Measurements from ENCODE around the gene SDK2. TPM values are rescaled to one million over a fixed set of nuclear protein-coding genes. Genes with fewer than 3 reads are reported as not detected.

Gene SDK2
- polyA plus RNA-seq, 1 of the 3 experiments (the other 2 are of a cell fraction): 0.02 TPM

DNA sequence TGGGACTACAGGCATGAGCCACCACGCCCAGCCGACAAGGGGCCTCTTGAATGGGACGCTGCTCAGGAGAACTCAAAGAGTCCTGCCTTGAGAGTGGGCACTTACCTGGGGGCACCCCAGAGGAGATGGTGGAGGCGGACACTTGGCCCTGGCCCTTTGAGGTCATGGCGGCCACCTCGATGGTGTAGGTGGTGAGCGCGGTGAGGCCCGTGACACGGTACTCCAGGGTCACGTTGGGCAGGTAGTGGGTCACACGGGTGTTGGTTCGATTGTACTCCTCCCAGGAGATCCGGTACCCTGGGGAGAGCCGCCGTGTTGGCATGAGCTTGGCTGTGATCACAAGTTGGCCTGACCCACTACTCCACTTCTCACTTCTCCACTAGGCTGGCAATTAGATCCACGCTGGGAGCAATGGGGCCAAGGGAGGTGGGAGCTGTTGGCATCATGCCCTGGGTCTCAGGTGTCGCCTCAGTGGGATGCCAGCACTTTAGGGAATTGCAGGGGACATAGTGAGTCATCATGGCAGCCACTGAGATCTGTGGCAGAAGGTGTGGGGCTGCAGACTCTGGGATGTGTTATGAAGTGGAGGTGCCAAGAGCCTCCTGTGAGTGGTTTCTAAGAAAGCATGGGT lies 243.2 kb downstream of the SDK2 start:
- Histone ChIP-seq H3K4me3 (ENCODE audit: low read depth in 2 of 2, low read length in 1 of 2) (no peak overlapping the region), H4K20me1 (ENCODE audit: insufficient read depth) (no peaks in the 10 kb centered on the region), H3K9me3 (no peaks in the 10 kb centered on the region), H3K36me3 (replicated peaks in 1 of 2; ENCODE audit: control insufficient read depth in 1 of 2, insufficient read depth in 2 of 2, low read length in 1 of 2) (no peaks in the 10 kb centered on the region), H3K4me1 (ENCODE audit: control insufficient read depth in 1 of 2, insufficient read depth in 2 of 2, low read depth in 1 of 2, low read length in 1 of 2) (no peaks in the 10 kb centered on the region; a peak in 1 of 4 replicates), H2AFZ (ENCODE audit: low read depth) (no peak overlapping the region), H3F3A (replicated peaks; ENCODE audit: insufficient read depth) (no peaks in the 10 kb centered on the region), H3K9me2 (no peaks in the 10 kb centered on the region), H3K9ac (no peak overlapping the region), H3K27ac (ENCODE audit: low read depth in 2 of 2, low read length in 1 of 2) (no peak overlapping the region), H3K27me3 (ENCODE audit: insufficient read depth) (peaks cover 7% of the 10 kb centered on the region; the same call in 1 of the 2 replicates), H3K79me2 (ENCODE audit: insufficient read depth) (no peaks in the 10 kb centered on the region), H3K4me2 (no peak overlapping the region)
- ChIA-PET POLR2A (no interaction called here), CTCF (interaction anchor here (1.1 to 2.0 kb wide), 4 partner anchors 9 to 31 kb away, joined by 3 to 9 read pairs (median 4); no protein-coding TSS in a partner anchor)
- WGBS (ENCODE audit: low lambda C conversion rate): 80% methylated on average over 17 of the region's 18 CpGs
- TF ChIP-seq YY1 (IDR thresholded peaks at IDR 0.05; ENCODE audit: low read depth) (no peak), EZH2phosphoT487 (IDR thresholded peaks at IDR 0.05; ENCODE audit: borderline replicate concordance, low read depth) (no peak), TEAD4 (IDR thresholded peaks at IDR 0.05; ENCODE audit: borderline replicate concordance, insufficient read depth) (no peak), RCOR1 (IDR thresholded peaks at IDR 0.05; ENCODE audit: low read length) (no peak), RAD21 (IDR thresholded peaks at IDR 0.05; ENCODE audit: low read length) (no peak), ELF1 (IDR thresholded peaks at IDR 0.05) (no peak), TCF12 (IDR thresholded peaks at IDR 0.05) (no peak), MAX (IDR thresholded peaks at IDR 0.05; ENCODE audit: low read depth) (no peak), RFX5 (IDR thresholded peaks at IDR 0.05; ENCODE audit: low read length) (no peak), MXI1 (IDR thresholded peaks at IDR 0.05; ENCODE audit: low read depth, low read length) (no peak), GATA2 (CRISPR knock-in tag; IDR thresholded peaks at IDR 0.05) (no peak), USF1 (IDR thresholded peaks at IDR 0.05; ENCODE audit: borderline replicate concordance, low read depth) (no peak), IRF3 (IDR thresholded peaks at IDR 0.05; ENCODE audit: low read depth, low read length) (no peak), FOXJ3 (CRISPR knock-in tag; IDR thresholded peaks at IDR 0.05) (no peak), SMC3 (IDR thresholded peaks at IDR 0.05; ENCODE audit: low read depth, low read length) (no peak), SIN3A (IDR thresholded peaks at IDR 0.05; ENCODE audit: borderline replicate concordance, low read depth, low read length) (no peak)
- TF ChIP-seq, protein P1, sequence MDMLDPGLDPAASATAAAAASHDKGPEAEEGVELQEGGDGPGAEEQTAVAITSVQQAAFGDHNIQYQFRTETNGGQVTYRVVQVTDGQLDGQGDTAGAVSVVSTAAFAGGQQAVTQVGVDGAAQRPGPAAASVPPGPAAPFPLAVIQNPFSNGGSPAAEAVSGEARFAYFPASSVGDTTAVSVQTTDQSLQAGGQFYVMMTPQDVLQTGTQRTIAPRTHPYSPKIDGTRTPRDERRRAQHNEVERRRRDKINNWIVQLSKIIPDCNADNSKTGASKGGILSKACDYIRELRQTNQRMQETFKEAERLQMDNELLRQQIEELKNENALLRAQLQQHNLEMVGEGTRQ (IDR thresholded peaks at IDR 0.05; ENCODE audit: borderline replicate concordance, low read depth, low read length): no peak
- TF ChIP-seq, protein P2, sequence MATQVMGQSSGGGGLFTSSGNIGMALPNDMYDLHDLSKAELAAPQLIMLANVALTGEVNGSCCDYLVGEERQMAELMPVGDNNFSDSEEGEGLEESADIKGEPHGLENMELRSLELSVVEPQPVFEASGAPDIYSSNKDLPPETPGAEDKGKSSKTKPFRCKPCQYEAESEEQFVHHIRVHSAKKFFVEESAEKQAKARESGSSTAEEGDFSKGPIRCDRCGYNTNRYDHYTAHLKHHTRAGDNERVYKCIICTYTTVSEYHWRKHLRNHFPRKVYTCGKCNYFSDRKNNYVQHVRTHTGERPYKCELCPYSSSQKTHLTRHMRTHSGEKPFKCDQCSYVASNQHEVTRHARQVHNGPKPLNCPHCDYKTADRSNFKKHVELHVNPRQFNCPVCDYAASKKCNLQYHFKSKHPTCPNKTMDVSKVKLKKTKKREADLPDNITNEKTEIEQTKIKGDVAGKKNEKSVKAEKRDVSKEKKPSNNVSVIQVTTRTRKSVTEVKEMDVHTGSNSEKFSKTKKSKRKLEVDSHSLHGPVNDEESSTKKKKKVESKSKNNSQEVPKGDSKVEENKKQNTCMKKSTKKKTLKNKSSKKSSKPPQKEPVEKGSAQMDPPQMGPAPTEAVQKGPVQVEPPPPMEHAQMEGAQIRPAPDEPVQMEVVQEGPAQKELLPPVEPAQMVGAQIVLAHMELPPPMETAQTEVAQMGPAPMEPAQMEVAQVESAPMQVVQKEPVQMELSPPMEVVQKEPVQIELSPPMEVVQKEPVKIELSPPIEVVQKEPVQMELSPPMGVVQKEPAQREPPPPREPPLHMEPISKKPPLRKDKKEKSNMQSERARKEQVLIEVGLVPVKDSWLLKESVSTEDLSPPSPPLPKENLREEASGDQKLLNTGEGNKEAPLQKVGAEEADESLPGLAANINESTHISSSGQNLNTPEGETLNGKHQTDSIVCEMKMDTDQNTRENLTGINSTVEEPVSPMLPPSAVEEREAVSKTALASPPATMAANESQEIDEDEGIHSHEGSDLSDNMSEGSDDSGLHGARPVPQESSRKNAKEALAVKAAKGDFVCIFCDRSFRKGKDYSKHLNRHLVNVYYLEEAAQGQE (IDR thresholded peaks at IDR 0.05; ENCODE audit: low read depth, low read length): no peak
- TF ChIP-seq, protein P3, sequence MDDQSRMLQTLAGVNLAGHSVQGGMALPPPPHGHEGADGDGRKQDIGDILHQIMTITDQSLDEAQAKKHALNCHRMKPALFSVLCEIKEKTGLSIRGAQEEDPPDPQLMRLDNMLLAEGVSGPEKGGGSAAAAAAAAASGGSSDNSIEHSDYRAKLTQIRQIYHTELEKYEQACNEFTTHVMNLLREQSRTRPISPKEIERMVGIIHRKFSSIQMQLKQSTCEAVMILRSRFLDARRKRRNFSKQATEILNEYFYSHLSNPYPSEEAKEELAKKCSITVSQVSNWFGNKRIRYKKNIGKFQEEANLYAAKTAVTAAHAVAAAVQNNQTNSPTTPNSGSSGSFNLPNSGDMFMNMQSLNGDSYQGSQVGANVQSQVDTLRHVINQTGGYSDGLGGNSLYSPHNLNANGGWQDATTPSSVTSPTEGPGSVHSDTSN (IDR thresholded peaks at IDR 0.05): no peak
- TF ChIP-seq, protein P4, sequence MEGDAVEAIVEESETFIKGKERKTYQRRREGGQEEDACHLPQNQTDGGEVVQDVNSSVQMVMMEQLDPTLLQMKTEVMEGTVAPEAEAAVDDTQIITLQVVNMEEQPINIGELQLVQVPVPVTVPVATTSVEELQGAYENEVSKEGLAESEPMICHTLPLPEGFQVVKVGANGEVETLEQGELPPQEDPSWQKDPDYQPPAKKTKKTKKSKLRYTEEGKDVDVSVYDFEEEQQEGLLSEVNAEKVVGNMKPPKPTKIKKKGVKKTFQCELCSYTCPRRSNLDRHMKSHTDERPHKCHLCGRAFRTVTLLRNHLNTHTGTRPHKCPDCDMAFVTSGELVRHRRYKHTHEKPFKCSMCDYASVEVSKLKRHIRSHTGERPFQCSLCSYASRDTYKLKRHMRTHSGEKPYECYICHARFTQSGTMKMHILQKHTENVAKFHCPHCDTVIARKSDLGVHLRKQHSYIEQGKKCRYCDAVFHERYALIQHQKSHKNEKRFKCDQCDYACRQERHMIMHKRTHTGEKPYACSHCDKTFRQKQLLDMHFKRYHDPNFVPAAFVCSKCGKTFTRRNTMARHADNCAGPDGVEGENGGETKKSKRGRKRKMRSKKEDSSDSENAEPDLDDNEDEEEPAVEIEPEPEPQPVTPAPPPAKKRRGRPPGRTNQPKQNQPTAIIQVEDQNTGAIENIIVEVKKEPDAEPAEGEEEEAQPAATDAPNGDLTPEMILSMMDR (IDR thresholded peaks at IDR 0.05): no peak
- DNase-seq: no peak
